ENCODE measurements around the gene ADAM11. TPM values are rescaled to one million over a fixed set of nuclear protein-coding genes. Genes with fewer than 3 reads are reported as not detected.
A peak's percentile ranks its signal among the peaks of the same experiment; 100 is the strongest.

The ADAM11 gene
- total RNA-seq, 2 donors from 2014 or later, result 1.9 to 3.5 TPM

GRCh38 chr17:44760474-44761308, 1.9 kb downstream of the ADAM11 start:
- Mint-ChIP-seq H3K9me3 (no peaks in the 10 kb centered on the region), H3K27ac (no peak overlapping the region), H3K4me3 (no peak overlapping the region), H3K36me3 (ENCODE audit: low read depth) (no peaks in the 10 kb centered on the region), H3K27me3 (ENCODE audit: insufficient read depth) (peaks cover 72% of the 10 kb centered on the region), H3K4me1 (no peaks in the 10 kb centered on the region)
- H3K27ac ChIP-seq (ENCODE audit: low read depth, low read length), result no peak overlapping the region
- TF ChIP-seq, protein P1, sequence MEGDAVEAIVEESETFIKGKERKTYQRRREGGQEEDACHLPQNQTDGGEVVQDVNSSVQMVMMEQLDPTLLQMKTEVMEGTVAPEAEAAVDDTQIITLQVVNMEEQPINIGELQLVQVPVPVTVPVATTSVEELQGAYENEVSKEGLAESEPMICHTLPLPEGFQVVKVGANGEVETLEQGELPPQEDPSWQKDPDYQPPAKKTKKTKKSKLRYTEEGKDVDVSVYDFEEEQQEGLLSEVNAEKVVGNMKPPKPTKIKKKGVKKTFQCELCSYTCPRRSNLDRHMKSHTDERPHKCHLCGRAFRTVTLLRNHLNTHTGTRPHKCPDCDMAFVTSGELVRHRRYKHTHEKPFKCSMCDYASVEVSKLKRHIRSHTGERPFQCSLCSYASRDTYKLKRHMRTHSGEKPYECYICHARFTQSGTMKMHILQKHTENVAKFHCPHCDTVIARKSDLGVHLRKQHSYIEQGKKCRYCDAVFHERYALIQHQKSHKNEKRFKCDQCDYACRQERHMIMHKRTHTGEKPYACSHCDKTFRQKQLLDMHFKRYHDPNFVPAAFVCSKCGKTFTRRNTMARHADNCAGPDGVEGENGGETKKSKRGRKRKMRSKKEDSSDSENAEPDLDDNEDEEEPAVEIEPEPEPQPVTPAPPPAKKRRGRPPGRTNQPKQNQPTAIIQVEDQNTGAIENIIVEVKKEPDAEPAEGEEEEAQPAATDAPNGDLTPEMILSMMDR (conservative IDR thresholded peaks at IDR 0.05), result no peak
- no peak overlapping the region for H3K4me3 ChIP-seq (ENCODE audit: low read length)
- no peaks in the 10 kb centered on the region for H3K36me3 ChIP-seq (ENCODE audit: control insufficient read depth, insufficient read depth, low read length)
- no peak overlapping the region for H3K9ac ChIP-seq (ENCODE audit: extremely low read depth, low read length, poor library complexity, severe bottlenecking)
- H3K4me1 ChIP-seq (ENCODE audit: control insufficient read depth, insufficient read depth, low read length), result peaks cover 4% of the 10 kb centered on the region
- peaks cover 38% of the 10 kb centered on the region for H3K27me3 ChIP-seq (ENCODE audit: control insufficient read depth, insufficient read depth, low read length, poor library complexity, severe bottlenecking)
- no peak for DNase-seq
- no peaks in the 10 kb centered on the region for H3K9me3 ChIP-seq (ENCODE audit: control insufficient read depth, low read length)
- 90 to 94% methylated on average over 6 to 13 of the region's 13 CpGs for WGBS, 2 experiments (ENCODE audit: insufficient coverage in 1 of 2, insufficient read length in 1 of 2)

GRCh38 chr17:44761932-44762810, 3.4 kb downstream of the ADAM11 start:
- peaks cover 58% of the 10 kb centered on the region for H3K27me3 Mint-ChIP-seq (ENCODE audit: insufficient read depth)

GRCh38 chr17:44763170-44763569, 4.4 kb downstream of the ADAM11 start:
- H3K9me3 Mint-ChIP-seq, result no peaks in the 10 kb centered on the region
- no peak overlapping the region for H3K9ac ChIP-seq (ENCODE audit: extremely low read depth, low read length, poor library complexity, severe bottlenecking)
- TF ChIP-seq, protein P1 (conservative IDR thresholded peaks at IDR 0.05), result no peak
- peaks cover 24% of the 10 kb centered on the region for H3K27me3 ChIP-seq (ENCODE audit: control insufficient read depth, insufficient read depth, low read length, poor library complexity, severe bottlenecking)
- H3K4me1 Mint-ChIP-seq, result peaks cover 10% of the 10 kb centered on the region
- H3K27me3 Mint-ChIP-seq (ENCODE audit: insufficient read depth), result peaks cover 50% of the 10 kb centered on the region
- no peak overlapping the region for H3K27ac ChIP-seq (ENCODE audit: low read depth, low read length)
- H3K4me3 Mint-ChIP-seq, result no peak overlapping the region
- H3K9me3 ChIP-seq (ENCODE audit: control insufficient read depth, low read length), result no peaks in the 10 kb centered on the region
- peaks cover 19% of the 10 kb centered on the region for H3K4me1 ChIP-seq (ENCODE audit: control insufficient read depth, insufficient read depth, low read length)
- no peak overlapping the region for H3K27ac Mint-ChIP-seq
- WGBS, 2 experiments (ENCODE audit: insufficient coverage in 1 of 2, insufficient read length in 1 of 2), result 89 to 93% methylated on average over 5 of the region's 5 CpGs
- H3K36me3 ChIP-seq (ENCODE audit: control insufficient read depth, insufficient read depth, low read length), result no peaks in the 10 kb centered on the region
- DNase-seq, result no peak
- no peaks in the 10 kb centered on the region for H3K36me3 Mint-ChIP-seq (ENCODE audit: low read depth)
- no peak overlapping the region for H3K4me3 ChIP-seq (ENCODE audit: low read length)

More at GRCh38 chr17:44761932-44762810, 3.4 kb downstream of the ADAM11 start:
- Histone ChIP-seq H3K27ac (ENCODE audit: low read depth, low read length) (no peak overlapping the region), H3K4me1 (ENCODE audit: control insufficient read depth, insufficient read depth, low read length) (peaks cover 9% of the 10 kb centered on the region), H3K4me3 (ENCODE audit: low read length) (no peak overlapping the region), H3K27me3 (ENCODE audit: control insufficient read depth, insufficient read depth, low read length, poor library complexity, severe bottlenecking) (peaks cover 34% of the 10 kb centered on the region), H3K9ac (ENCODE audit: extremely low read depth, low read length, poor library complexity, severe bottlenecking) (no peak overlapping the region), H3K36me3 (ENCODE audit: control insufficient read depth, insufficient read depth, low read length) (no peaks in the 10 kb centered on the region), H3K9me3 (ENCODE audit: control insufficient read depth, low read length) (no peaks in the 10 kb centered on the region)
- TF ChIP-seq, protein P1 (conservative IDR thresholded peaks at IDR 0.05), result peak; percentile 29
- Mint-ChIP-seq H3K4me1 (peaks cover 3% of the 10 kb centered on the region), H3K27ac (no peak overlapping the region), H3K36me3 (ENCODE audit: low read depth) (no peaks in the 10 kb centered on the region), H3K4me3 (no peak overlapping the region), H3K9me3 (no peaks in the 10 kb centered on the region)
- 85 to 87% methylated on average over 16 to 17 of the region's 17 CpGs for WGBS, 2 experiments (ENCODE audit: insufficient coverage in 1 of 2, insufficient read length in 1 of 2)
- DNase-seq, result no peak
